DND-41 (cell line): ENCODE data around the gene CHD6.

Experiments
- ATAC-seq: fragments of 200-7000 bp; cut with Tn5 transposase; 3 replicates; pipeline ENCODE4 v1.9.1; 2021; ENCODE audit warnings: low read depth; ENCODE audit not compliant: insufficient read depth
- DNase-seq: peaks from one replicate; pipeline ENCODE4 v3.0.0-alpha.2; 2020
- H2AFZ ChIP-seq: 2 replicates; pipeline ENCODE4 v1.6.0; 2012; ENCODE audit warnings: low read depth, low read length
- H3K27ac ChIP-seq: 2 replicates; pipeline ENCODE4 v1.5.1; 2012; ENCODE audit warnings: low read length, inconsistent platforms
- H3K27me3 ChIP-seq: fragments of 200-600 bp; sonication (generic); 2 replicates; pipeline ENCODE4 v1.6.0; 2012; ENCODE audit warnings: low read length, mild to moderate bottlenecking, inconsistent platforms; ENCODE audit not compliant: insufficient read depth, poor library complexity
- H3K36me3 ChIP-seq: 2 replicates; pipeline ENCODE4 v1.5.1; 2012; ENCODE audit warnings: low read length, inconsistent platforms; ENCODE audit not compliant: insufficient read depth
- H3K4me1 ChIP-seq: 2 replicates; pipeline ENCODE4 v1.5.1; 2012; ENCODE audit warnings: mild to moderate bottlenecking, low read length; ENCODE audit not compliant: insufficient read depth
- H3K4me2 ChIP-seq: 2 replicates; pipeline ENCODE4 v1.6.0; 2012; ENCODE audit warnings: mild to moderate bottlenecking, moderate library complexity, low read length, inconsistent platforms; ENCODE audit not compliant: insufficient read depth
- H3K4me3 ChIP-seq, 2 experiments: fragments of 200-600 bp in 1 of 2; shearing (Covaris generic) in 1 of 2; 2 replicates each; pipeline ENCODE4 v1.5.1; 2012 to 2016; ENCODE audit warnings: inconsistent platforms in 2 of 2, low read length in 2 of 2, mild to moderate bottlenecking in 2 of 2, low read depth in 1 of 2, moderate library complexity in 1 of 2
- H3K79me2 ChIP-seq: 2 replicates; pipeline ENCODE4 v1.6.0; 2012; ENCODE audit warnings: low read length, inconsistent platforms; ENCODE audit not compliant: insufficient read depth
- H3K9ac ChIP-seq: 2 replicates; pipeline ENCODE4 v1.6.0; 2012; ENCODE audit warnings: low read depth, mild to moderate bottlenecking, inconsistent platforms, low read length, moderate library complexity
- H3K9me3 ChIP-seq: 2 replicates; pipeline ENCODE4 v1.5.1; 2012; ENCODE audit warnings: low read length, moderate library complexity, mild to moderate bottlenecking, inconsistent platforms; ENCODE audit not compliant: insufficient read depth, severe bottlenecking
- H4K20me1 ChIP-seq: 2 replicates; pipeline ENCODE4 v1.6.0; 2012; ENCODE audit warnings: low read length; ENCODE audit not compliant: insufficient read depth
- EZH2 ChIP-seq: IDR thresholded peaks from 3 replicates; pipeline ENCODE4 v1.6.1; 2012; ENCODE audit warnings: borderline replicate concordance, low read depth, mild to moderate bottlenecking, moderate library complexity, low read length, inconsistent platforms; ENCODE audit not compliant: severe bottlenecking
- TF ChIP-seq, protein P1 (sequence below): IDR thresholded peaks from 2 replicates; pipeline ENCODE4 v1.5.1; 2012; ENCODE audit warnings: borderline replicate concordance, low read length, moderate library complexity, mild to moderate bottlenecking; ENCODE audit not compliant: poor library complexity, severe bottlenecking; ENCODE audit errors: extremely low read depth

CHD6 gene

DNA sequence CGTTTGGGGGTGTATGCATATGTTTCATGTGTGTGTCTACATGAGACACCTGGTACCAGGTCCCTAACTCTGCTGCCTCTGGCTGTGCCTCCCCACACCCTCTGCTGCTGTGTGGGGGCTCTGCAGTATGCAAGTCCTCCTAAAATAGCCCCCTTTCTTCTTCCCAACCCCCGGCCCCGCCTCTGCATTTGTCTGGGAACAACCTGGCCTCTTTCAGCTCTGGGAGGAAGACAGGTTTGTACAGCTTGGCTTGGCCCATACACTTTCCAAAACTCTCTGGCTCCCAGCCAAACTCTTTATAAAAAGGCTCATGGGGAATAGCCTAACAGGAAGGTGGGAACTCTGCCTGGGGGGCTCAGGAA lies 224.5 kb downstream of the CHD6 start:
- no peak for ATAC-seq
- TF ChIP-seq, protein P1, sequence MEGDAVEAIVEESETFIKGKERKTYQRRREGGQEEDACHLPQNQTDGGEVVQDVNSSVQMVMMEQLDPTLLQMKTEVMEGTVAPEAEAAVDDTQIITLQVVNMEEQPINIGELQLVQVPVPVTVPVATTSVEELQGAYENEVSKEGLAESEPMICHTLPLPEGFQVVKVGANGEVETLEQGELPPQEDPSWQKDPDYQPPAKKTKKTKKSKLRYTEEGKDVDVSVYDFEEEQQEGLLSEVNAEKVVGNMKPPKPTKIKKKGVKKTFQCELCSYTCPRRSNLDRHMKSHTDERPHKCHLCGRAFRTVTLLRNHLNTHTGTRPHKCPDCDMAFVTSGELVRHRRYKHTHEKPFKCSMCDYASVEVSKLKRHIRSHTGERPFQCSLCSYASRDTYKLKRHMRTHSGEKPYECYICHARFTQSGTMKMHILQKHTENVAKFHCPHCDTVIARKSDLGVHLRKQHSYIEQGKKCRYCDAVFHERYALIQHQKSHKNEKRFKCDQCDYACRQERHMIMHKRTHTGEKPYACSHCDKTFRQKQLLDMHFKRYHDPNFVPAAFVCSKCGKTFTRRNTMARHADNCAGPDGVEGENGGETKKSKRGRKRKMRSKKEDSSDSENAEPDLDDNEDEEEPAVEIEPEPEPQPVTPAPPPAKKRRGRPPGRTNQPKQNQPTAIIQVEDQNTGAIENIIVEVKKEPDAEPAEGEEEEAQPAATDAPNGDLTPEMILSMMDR, result no peak
- Histone ChIP-seq H3K79me2 (no peaks in the 10 kb centered on the region), H3K4me1 (no peaks in the 10 kb centered on the region), H3K9me3 (no peaks in the 10 kb centered on the region), H2AFZ (no peak overlapping the region), H3K4me3 (no peak overlapping the region), H3K27me3 (no peaks in the 10 kb centered on the region), H3K27ac (no peak overlapping the region), H3K36me3 (no peaks in the 10 kb centered on the region), H3K9ac (no peak overlapping the region), H4K20me1 (no peaks in the 10 kb centered on the region), H3K4me2 (no peak overlapping the region)
- no peak for DNase-seq

DNA sequence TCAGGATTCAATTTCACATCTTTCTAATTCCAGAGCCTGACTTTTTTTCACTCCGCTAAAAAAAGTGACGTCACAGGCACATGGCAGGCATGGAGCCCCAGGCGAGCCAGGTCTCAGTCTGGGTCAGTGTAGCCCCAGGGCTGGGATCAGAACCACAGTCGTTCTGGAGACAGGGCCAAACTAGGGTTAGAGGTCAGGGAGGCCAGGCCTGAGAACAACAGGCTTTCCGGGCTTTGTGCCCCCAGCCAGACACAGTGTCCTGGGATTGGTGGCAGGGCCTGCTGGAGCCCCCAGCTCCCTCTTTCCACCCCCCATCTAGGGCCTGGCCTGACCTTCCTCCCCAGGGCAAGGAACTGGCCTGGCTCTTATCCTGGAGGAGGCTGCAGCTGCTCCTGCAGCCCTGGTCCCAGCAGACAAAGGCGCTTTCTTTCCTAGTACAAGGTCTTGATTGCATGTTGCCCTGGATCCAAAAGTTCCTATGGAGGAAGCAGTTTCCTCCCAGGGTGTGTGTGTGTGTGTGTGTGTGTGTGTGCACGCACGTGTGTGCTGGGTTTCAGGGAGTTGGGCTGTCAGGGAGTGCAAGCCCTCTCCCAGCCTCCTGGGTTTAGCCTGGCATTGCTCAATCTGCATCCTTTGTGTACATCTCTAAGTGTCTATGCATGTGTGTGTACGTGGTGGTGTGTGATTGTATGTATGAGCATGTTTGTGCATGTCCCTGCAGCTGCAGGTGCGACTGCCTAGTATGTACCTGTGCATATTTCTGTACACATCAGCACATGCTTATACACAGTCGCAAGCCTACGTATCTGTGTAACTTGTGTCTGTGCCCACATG lies 225.1 kb downstream of the CHD6 start:
- ATAC-seq (no peak), DNase-seq (no peak)
- Histone ChIP-seq H3K9me3 (no peaks in the 10 kb centered on the region), H3K4me1 (no peaks in the 10 kb centered on the region), H2AFZ (no peak overlapping the region), H3K27me3 (no peaks in the 10 kb centered on the region), H3K4me3 (no peak overlapping the region), H3K79me2 (no peaks in the 10 kb centered on the region), H3K9ac (no peak overlapping the region), H3K27ac (no peak overlapping the region), H3K4me2 (no peak overlapping the region), H3K36me3 (no peaks in the 10 kb centered on the region), H4K20me1 (no peaks in the 10 kb centered on the region)
- TF ChIP-seq, protein P1, result no peak
- TF ChIP-seq EZH2, result no peak

- DNase-seq (no peak), ATAC-seq (no peak)
- Histone ChIP-seq H3K9me3 (no peaks in the 10 kb centered on the region), H3K4me3 (no peak overlapping the region), H3K4me1 (no peaks in the 10 kb centered on the region), H3K27me3 (no peaks in the 10 kb centered on the region), H3K36me3 (no peaks in the 10 kb centered on the region), H3K4me2 (no peak overlapping the region), H3K9ac (no peak overlapping the region), H2AFZ (no peak overlapping the region), H3K27ac (no peak overlapping the region), H3K79me2 (no peaks in the 10 kb centered on the region), H4K20me1 (no peaks in the 10 kb centered on the region)
- TF ChIP-seq EZH2, result no peak
- TF ChIP-seq, protein P1, result no peak
These were observed 225.9 kb downstream of the CHD6 start for GRCh38 chr20:41392295-41392694.

DNA sequence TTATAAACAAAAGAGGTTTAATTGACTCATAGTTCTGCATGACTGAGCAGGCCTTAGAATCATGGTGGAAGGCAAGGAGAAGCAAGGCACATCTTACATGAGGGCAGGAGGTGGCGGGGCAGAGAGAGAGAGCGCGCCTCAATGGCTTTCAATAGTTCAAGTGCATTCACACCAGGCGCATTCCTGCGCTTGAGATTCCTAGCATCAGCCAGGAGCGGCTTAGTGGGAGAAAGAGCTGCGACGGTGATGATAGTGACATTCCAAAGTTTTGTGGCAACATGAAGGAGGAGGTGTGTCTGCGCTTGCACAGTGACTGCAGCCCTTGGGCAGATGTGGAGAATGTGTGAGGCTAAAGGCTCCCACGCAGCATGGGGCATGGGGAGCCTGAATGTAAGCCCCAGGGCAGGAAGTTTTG lies 226.6 kb downstream of the CHD6 start:
- TF ChIP-seq EZH2, result no peak
- TF ChIP-seq, protein P1, result no peak
- H3K27ac ChIP-seq, result no peak overlapping the region
- H3K79me2 ChIP-seq, result no peaks in the 10 kb centered on the region
- H3K9me3 ChIP-seq, result no peaks in the 10 kb centered on the region
- no peaks in the 10 kb centered on the region for H3K4me1 ChIP-seq
- no peaks in the 10 kb centered on the region for H3K36me3 ChIP-seq
- no peak overlapping the region for H3K4me2 ChIP-seq
- H3K9ac ChIP-seq, result no peak overlapping the region
- no peaks in the 10 kb centered on the region for H3K27me3 ChIP-seq
- ATAC-seq (no peak), DNase-seq (no peak)
- no peaks in the 10 kb centered on the region for H4K20me1 ChIP-seq
- no peak overlapping the region for H2AFZ ChIP-seq
- no peak overlapping the region for H3K4me3 ChIP-seq
